ENCODE data around the gene TBC1D21. TPM values are rescaled to one million over a fixed set of nuclear protein-coding genes. Genes with fewer than 3 reads are reported as not detected.

The TBC1D21 gene
- total and polyA plus RNA-seq, 9 of the 15 experiments (the other 6 are each of a cell fraction or from before 2014, with no cell fraction given): not detected

GRCh38 chr15:73900095-73900712, 26.8 kb downstream of the TBC1D21 start:
- no peaks in the 10 kb centered on the region; the same call in none of the 2 replicates for H4K20me1 ChIP-seq (replicated peaks; ENCODE audit: control insufficient read depth, insufficient read depth, low read length)
- POLR2A ChIA-PET: interaction anchor here (0.6 to 1.0 kb wide), 2 partner anchors 18 to 340 kb away, joined by 3 read pairs; no protein-coding TSS in a partner anchor
- H3K27ac ChIP-seq (ENCODE audit: extremely low read depth, low read depth, low read length): no peak overlapping the region
- no peak for TF ChIP-seq HOMEZ (CRISPR knock-in tag; IDR thresholded peaks at IDR 0.05)
- no peak for TF ChIP-seq ZFP1 (CRISPR knock-in tag; IDR thresholded peaks at IDR 0.05)
- TF ChIP-seq KAT8 (IDR thresholded peaks at IDR 0.05; ENCODE audit: low read depth): no peak
- no peak for TF ChIP-seq KLF16 (IDR thresholded peaks at IDR 0.05)
- TF ChIP-seq FOS (IDR thresholded peaks at IDR 0.05; ENCODE audit: extremely low read depth, insufficient read length): no peak
- WGBS (ENCODE audit: insufficient coverage, low coverage, missing lambda C conversion rate): under 1% methylated on average over 10 of the region's 10 CpGs
- peaks cover 7 to 77% of the 10 kb centered on the region in 2 experiments; a peak in 4 of 5 replicates for H3K27me3 ChIP-seq (ENCODE audit: control insufficient read depth in 2 of 2, insufficient read depth in 2 of 2, low read length in 2 of 2)
- H3K9me3 ChIP-seq (replicated peaks; ENCODE audit: control insufficient read depth, insufficient read depth, low read depth, low read length): no peaks in the 10 kb centered on the region
- H3K9me1 ChIP-seq (ENCODE audit: control insufficient read depth, insufficient read depth, low read length): no peaks in the 10 kb centered on the region
- peaks cover 0 to 3% of the 10 kb centered on the region in 2 experiments; a peak in 1 of 5 replicates for H3K4me1 ChIP-seq (replicated peaks in 1 of 2; ENCODE audit: control insufficient read depth in 2 of 2, insufficient read depth in 2 of 2, low read length in 2 of 2)
- no peak overlapping the region for H3K9ac ChIP-seq (ENCODE audit: insufficient read depth in 1 of 2, low read depth in 2 of 2, low read length in 2 of 2)
- no peaks in the 10 kb centered on the region for H3K79me2 ChIP-seq (ENCODE audit: control insufficient read depth, insufficient read depth, low read length)
- no peak for DNase-seq (ENCODE audit: extremely low read depth in 1 of 4, low spot score in 3 of 4)
- no peak overlapping the region for H3K4me2 ChIP-seq (ENCODE audit: insufficient read depth, low read length)
- intact Hi-C loops (cut with micrococcal nuclease) (no loop called here), in situ Hi-C loops (cut with MboI) (no loop called here)
- CTCF ChIA-PET (ENCODE audit: low intra/inter-chr PET ratio): no interaction called here
- no TSS peak for BruUV-seq (replicated peaks)
- H3K36me3 ChIP-seq (ENCODE audit: control insufficient read depth, insufficient read depth, low read length): no peaks in the 10 kb centered on the region
- no peak for FAIRE-seq
- no peak overlapping the region for H2AFZ ChIP-seq (ENCODE audit: low read depth, low read length)
- H3K4me3 ChIP-seq: no peak overlapping the region
- no peak for ATAC-seq

Data from K562 (cell line).